Fibroblast of upper back skin (primary cell): ENCODE results near the gene SLC20A1.
"Not testable (repeated sequence)": the region's sequence is repeated elsewhere in the genome, so short reads cannot be mapped to it uniquely, and the experiment has no call there.

Experiments
- DNase-seq: peaks from one replicate; pipeline ENCODE4 v3.0.0-alpha.2; 2013

The SLC20A1 gene, protein sequence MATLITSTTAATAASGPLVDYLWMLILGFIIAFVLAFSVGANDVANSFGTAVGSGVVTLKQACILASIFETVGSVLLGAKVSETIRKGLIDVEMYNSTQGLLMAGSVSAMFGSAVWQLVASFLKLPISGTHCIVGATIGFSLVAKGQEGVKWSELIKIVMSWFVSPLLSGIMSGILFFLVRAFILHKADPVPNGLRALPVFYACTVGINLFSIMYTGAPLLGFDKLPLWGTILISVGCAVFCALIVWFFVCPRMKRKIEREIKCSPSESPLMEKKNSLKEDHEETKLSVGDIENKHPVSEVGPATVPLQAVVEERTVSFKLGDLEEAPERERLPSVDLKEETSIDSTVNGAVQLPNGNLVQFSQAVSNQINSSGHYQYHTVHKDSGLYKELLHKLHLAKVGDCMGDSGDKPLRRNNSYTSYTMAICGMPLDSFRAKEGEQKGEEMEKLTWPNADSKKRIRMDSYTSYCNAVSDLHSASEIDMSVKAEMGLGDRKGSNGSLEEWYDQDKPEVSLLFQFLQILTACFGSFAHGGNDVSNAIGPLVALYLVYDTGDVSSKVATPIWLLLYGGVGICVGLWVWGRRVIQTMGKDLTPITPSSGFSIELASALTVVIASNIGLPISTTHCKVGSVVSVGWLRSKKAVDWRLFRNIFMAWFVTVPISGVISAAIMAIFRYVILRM

DNA sequence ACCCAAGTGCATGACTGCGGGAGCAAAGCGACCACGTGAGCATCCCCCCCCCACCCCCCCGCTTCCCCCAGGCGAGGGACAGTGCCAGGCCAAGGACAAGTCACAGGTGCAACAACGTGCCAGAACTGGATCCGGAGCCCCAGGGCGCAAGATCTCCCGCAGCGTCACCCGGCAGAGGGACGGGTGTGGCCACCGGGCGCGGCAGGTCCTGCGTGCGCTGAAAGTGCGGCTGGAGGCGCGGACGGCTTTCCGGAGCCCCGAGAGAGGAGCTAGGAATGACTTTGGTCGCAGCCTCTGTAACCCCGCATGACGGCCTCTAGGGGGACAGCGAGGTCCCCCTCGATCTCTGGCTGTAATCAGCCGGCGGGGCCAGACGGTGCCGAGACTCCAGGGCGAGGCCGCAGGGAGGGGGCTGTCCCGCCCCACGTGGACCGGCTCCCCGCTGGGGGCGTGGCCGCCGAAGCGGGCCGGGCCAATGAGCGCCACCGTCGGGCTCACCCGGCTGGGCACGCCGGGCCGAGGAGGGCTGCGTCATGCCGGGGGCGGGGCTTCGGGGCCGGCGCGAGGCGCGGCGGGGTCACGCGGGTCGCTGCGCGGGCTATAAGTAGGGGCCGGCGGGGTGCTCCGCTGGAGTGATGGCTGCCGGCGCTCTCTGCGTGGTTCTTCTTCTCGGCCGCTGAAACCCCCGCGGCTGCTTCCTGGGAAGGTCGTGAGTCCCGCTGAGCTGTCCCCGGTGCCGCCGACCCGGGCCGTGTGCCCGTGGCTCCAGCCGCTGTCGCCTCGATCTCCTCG is at the start of gene SLC20A1:
SLC20A1 (plus strand) TSS at position 630 of the 792 bp plus-strand sequence. CDS start 890 bp downstream, outside the sequence.
- peak; percentile 92 for DNase-seq

- DNase-seq, result no peak
Observed at GRCh38 chr2:112597537-112598322, 48.0 kb upstream of the SLC20A1 start.

DNA sequence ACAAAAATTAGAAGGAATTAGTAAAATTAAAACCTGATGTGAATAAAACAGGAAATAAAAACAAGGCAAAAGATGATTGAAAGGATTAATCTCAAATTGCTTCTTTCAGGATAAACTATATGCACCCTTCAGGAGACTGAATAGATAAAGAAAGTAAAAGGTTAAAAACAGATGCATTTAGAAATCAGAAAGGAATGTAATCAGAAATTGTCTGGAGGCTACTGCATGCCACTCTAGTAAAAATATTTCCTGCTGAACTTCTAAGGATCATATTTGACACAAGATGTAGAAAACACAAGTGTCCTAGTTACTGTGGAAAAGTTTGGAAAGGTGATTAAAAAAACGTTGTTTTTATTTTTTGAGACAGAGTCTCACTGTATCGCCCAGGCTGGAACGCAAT is 45.1 kb upstream of the SLC20A1 start:
- DNase-seq, result no peak

DNA sequence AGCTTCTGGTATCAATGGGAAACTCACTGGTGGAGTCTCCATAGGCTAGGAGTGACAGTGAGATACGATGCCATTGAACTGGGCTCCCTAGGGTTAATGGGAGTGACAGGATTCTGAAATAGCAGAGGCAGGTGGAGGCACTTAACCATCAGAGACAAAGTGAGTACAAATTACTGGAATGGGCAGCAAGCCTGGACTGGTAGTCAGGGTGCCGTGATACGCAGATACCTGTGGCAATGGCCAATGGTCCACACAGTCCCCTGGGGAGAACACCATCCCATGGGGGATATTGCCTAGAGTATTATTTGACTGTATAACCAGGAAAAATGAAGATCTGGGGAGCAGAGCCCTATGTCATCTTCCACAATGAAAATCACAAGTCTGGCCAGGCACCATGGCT is 44.0 kb upstream of the SLC20A1 start:
- DNase-seq, result no peak

DNA sequence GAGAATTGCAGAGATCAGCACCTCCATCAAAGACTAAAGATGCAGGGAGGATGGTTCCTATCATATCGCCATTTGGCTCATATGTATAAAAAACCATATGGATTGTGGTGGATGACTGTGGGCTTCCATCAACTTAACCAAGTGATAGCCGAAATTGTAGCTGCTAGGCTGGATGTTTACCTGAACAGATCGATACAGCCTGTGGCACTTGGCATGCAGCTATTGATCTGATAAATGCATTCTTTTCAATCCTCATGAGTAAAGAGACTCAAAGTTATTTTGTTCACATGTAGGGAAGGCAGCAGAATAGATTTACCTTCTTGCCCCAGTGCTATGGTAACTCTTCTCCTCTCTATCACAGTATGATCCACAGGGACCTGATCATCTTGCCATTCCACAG is 42.8 kb upstream of the SLC20A1 start:
- no peak for DNase-seq

- no peak for DNase-seq
Observed at GRCh38 chr2:112603731-112604130, 42.0 kb upstream of the SLC20A1 start.

DNA sequence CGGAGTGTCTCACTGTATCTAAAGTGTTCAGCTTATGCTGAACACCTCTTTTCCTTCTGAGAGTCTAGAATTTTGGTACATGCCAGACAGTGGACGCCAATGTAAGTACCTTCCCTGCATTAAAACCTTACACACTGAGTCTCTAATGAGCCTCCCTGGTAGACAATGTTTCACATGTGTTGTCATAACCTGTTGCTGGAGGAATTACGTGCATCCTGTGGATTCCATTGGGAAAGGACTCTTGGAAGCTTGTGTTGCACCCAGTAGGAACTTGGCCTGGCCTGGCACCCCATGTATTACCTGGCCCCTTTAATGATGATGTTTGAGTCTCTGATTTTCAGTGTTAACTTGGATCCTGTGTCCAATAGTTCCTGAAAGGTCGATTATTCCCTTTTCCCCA is 40.8 kb upstream of the SLC20A1 start:
- DNase-seq, result no peak

DNA sequence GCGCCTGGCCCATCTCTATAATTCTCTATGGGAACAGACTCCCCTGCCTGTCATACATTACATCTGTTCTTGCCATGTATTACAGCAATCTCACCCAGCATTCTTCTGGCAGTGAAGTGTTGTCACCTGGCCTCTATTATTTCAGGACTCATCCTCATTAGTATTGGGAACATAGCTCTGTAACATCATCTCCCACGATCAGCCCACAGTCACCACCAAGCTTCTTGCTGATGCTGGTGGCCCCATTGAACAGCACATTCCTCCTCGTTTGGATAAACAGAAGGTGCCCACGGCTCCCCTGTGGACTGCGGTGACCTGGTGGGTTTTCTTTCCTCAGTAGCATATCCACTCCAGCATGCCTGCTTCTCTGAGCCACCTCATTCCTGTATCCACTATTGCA is 39.8 kb upstream of the SLC20A1 start:
- DNase-seq, result no peak

GRCh38 chr2:112606547-112606946 is 39.2 kb upstream of the SLC20A1 start:
- DNase-seq, result no peak

DNA sequence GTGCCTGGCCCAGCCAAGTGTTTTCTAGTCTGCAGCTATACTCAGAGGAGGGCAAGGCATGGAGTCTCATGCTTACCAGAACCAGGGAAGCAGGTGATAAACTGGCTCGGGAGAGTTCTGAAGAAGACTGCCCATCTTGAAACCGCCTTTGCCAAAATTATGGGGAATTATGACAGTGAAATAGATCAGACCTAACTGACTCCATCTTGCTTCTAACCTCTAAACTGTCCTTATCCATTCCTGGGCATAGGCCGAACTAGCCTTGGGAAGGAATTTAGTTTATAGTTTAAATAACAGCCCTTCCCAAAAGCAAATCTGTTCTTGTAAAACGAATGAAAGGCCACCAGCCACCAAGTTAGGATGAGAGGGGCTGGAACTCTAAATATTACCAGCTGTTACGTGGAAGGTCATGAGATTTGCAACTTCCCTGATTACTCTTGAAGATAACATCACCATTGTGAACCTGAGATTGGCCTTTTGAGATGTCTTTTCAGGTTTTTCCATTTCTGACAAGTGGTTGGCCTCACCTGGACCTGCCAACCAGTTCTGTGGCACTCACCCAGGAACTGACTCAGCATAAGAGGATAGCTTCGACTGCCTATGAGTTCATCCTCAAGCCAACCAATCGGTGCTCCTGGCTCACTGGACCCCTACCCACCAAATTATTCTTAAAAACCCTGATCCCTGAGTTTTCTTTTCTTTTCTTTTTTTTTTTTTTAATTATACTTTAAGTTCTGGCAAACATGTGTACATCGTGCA is 37.9 kb upstream of the SLC20A1 start:
- no peak for DNase-seq

GRCh38 chr2:112609320-112609719 is 36.4 kb upstream of the SLC20A1 start:
- not testable (repeated sequence) for DNase-seq

DNA sequence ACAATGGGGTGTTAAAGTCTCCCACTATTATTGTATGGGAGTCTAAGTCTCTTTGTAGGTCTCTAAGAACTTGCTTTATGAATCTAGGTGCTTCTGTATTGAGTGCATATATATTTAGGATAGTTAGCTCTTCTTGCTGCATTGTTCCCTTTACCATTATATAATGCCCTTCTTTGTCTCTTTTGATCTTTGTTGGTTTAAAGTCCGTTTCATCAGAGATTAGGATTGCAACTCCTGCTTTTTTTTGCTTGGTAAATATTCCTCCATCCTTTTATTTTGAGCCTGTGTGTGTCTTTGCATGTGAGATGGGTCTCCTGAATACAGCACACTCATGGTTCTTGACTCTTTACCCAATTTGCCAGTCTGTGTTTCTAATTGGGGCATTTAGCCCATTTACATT is 33.5 kb upstream of the SLC20A1 start:
- DNase-seq, result not testable (repeated sequence)

DNA sequence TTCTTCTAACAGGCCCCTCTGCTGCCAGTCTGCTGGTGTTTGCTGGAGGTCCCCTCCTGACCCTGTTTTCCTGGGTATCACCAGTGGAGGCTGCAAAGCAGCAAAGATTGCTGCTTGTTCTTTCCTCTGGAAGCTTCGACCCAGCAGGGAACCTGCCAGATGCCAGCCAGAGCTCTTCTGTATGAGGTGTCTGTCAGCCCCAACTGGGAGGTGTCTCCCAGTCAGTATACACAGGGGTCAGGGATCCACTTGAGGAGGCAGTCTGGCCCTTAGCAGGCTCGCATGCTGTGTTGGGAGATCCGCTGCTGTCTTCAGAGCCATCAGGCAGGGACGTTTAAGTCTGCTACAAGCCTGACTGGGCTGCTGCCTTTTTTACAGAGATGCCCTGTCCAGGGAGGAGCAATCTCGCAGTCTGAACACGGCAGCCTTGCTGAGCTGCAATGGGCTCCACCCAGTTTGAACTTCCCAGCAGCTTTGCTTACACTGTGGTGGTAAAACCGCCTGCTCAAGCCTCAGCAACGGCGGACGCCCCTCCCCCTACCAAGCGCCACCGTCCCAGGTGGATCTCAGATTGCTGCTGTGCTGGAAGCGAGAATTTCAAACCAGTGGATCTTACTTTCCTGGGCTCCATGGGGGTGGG is 31.4 kb upstream of the SLC20A1 start:
- no peak for DNase-seq

GRCh38 chr2:112615051-112615450 is 30.7 kb upstream of the SLC20A1 start:
- DNase-seq, result no peak

DNA sequence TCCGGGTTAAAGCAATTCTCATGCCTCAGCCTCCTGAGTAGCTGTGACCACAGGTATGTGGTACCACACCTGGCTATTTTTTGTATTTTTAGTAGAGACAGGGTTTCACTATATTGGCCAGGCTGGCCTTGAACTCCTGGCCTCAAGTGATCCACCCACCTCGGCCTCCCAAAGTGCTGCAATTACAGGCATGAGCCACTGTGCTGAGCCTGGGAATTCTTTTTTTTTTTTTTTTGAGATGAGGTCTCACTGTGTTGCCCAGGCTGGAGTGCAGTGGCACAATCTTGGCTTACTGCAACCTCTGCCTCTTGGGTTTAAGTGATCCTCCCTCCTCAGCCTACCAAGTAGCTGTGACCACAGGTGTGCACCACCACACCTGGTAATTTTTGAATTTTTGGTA is 29.9 kb upstream of the SLC20A1 start:
- DNase-seq, result not testable (repeated sequence)

DNA sequence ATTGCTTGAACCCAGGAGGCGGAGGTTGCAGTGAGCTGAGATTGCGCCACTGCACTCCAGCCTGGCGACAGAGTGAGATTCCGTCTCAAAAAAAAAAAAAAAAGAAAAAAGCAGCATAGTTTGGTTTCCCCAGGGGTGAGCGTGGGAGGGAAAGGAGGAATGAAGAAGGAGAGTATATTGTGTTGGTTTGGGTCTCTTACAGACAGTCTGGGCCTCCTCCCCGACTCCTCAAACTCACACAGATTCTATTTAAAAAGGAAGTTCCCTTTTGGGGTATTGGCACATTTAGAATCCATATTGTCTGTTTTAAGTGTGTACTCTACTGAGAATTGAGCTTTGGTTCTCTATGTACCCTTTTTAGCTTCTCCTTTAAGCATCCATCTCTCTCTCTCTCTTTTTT is 27.4 kb upstream of the SLC20A1 start:
- DNase-seq, result no peak

- peak; percentile 90 for DNase-seq
Observed at GRCh38 chr2:112621790-112622527, 23.8 kb upstream of the SLC20A1 start.

- peak; percentile 92 for DNase-seq
Observed at GRCh38 chr2:112622528-112622849, 23.2 kb upstream of the SLC20A1 start.

- peak; percentile 72 for DNase-seq
Observed at GRCh38 chr2:112623913-112624777, 21.6 kb upstream of the SLC20A1 start.
